Colon (tissue), 2 donors: ENCODE data around the gene GNAQ.

Experiments
- FAIRE-seq: peaks from 2 replicates; lab custom pipeline; 2012; peaks lifted over from hg19 to GRCh38; lab: Jason Lieb, UNC
- donor health status: control.
- donor health status: control.

Gene GNAQ

DNA sequence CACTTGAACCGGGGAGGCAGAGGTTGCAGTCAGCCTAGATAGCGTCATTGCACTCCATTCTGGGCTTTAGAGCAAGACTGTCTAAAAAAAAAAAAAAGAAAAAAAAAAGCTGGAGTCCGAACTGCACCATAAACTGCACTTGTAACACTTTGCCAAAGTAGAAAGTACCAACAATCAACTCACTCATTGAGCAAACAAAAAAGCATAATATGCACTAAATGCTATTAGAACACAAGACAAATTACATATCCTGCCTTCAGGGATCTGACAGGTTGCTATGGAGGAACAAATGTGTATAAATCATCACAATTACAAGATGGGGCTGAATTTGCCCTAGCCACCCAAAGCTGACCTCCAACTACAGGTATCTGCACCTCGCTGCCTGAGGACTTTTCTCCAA is 27.9 kb downstream of the GNAQ start:
- no peak for FAIRE-seq

DNA sequence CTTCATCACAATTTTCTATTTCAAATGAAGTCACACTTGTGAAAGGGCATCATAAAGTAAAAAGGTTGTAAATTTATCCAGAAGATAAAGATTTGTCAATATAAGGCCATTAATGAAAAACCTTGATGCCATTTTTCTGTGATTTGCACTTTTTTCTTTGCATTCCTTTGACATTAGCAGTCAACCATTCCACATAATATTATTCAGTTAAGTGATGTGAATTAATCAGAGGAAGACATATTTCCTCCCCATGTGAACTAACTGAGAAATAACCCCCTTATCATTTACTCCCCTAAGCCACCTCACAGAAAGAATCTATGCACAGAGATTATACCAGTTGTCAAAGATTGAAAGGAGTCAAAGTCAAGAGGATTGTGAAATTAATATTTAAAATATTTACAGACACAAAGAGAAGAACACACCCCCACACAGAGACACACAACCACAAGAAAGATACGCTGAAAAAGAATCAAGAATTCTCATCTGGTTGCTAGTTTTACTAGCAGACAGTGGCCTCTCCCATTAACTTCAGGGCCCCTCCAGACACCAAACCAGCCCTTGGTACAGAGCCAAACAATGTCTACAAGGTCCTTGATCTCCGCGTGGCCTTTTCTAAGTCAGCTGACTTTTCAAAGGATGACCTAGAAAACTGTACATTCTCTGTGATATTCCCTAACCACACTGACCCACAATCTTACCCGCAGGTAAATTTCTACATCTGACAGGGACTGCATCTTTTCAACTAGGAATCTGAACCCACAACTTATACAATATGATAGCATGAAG is 29.5 kb downstream of the GNAQ start:
- no peak for FAIRE-seq

DNA sequence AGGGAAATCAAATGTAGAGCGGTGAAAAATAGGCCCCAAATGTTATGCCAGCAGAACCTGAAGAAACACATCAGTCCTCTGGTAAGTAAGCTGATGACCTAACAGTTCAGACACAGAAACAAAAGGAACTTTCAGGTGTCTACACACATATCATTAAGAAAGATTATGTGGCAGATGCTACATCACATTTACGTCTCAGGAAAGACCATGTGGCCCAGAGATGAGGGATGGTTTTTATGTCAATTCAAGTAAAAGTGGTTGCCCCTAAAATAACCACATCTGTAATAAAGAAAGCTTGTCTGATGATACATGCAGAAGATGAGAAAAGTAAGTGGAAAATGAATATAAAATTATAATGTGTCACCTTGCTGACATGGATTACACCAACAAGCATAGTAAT is 31.4 kb downstream of the GNAQ start:
- no peak for FAIRE-seq

DNA sequence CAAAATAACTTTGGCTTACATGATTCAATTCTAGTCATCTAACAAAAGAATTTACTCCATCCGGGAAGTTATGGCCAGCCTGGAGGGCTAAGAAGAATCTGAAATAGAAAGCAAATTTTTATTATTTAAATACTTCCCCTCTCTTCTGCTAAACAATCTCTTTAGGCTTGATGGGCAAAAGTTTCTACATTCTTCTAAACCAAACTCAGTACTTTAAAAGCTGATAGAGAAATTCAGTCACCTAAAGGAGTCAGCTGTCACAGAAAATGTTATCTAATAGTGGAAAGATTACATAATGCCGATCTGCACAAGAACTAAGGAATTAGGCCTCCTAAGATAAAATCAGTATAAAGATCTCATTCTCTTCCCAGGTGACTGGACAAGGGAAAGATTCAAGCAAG is 32.4 kb downstream of the GNAQ start:
- FAIRE-seq: no peak

DNA sequence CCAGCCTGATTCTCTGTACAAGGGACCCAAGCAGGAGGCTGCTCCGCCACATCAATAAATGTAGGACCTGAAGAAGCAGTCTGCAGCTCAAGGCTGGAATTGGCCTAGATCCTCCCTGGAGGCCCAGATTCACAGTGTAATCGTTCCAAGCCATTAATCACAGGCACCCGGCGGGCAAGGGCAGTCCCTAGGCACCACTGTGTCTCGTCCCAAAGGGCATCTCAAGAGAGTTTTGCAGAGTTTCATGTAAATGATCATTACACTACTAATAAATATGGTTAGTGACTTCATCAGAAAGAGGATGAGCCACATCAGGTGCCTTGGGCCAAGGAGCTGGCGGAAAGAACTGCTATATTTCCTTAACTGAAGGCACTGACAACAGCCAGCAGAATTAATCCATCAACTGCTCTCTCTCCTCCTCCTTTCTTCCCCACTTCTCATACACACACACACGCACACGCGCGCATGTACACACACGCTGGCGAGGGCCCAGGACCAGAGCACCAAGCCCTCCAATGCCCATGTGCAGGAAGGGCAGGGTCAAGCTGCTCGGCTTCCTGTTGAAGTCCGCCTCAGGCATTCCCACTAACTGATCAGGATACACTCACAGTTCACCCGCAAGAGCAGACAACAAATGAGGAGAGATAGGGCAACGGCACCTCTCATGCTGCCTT is 33.9 kb downstream of the GNAQ start:
- no peak for FAIRE-seq

DNA sequence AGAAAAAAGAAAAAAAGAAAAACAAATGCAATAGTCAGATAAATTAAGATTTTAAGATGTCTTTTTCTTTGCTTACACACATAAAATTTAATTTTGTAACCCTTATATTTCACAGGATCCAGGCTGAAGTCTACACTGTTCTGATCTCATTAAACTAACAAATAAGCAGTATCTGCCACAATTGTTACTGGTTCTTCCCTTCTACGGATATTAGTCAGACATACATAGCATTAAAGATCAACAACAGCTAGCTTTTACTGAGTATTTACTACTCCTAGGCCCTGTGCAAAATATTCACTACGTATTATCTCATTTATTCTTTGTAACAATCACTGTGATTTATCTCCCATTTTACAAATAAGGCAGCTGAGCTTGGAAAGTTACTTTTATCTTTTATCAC is 34.9 kb downstream of the GNAQ start:
- no peak for FAIRE-seq

DNA sequence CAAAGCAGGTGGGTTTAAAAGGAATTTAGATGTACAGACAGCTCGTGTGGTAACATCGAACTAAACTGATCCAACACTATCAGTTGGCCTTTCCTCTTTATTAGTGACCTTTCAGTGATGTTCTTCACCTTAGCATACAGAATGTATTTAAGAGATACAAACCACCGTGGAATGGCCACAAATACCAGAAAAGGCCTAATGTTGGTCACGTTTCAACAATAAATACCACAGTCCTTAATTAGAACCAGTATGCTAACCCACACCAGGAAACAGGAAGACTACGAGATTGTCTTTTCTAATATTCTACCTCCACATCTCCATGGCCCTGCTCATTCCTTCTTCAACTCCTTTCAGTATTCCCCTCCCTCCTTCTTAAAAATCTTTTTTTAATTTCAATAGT is 40.4 kb downstream of the GNAQ start:
- FAIRE-seq: no peak

DNA sequence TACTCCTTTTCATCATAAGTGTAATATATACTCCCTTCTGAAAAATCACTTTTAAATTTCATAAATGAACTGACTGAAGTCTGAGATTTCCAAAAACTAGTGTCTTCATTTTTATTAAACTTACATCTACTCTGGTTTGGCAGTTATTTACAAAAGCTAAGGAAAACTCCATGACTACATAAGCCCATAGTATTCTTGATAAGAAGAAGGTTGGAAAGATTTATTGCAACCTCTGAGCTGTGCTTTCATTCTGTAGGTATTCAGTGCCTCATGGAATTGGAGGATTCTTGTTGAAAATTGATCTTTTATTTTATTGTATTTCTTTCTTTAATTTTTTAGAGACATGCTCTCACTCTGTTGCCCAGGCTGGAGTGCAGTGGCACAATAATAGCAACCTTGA is 41.7 kb downstream of the GNAQ start:
- FAIRE-seq: no peak

DNA sequence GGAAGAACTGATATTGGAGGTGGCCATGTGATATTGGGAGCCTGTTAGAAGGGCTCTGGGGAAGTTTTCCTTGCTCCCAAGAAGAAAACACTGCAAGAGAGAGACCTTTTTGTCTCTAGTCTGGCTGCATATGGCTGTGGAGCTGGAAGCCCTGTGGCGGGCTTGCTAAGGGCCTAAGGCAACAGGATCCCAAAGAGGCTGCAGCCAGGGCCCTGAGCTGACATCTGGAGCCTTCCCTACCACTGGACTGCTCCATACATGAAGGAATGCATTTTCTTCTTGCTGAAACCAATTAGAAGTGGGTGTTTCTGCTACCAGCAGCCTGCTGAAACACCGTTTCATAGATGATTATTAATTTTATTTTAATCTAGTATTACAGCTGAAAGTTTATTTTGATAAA is 42.2 kb downstream of the GNAQ start:
- no peak for FAIRE-seq

DNA sequence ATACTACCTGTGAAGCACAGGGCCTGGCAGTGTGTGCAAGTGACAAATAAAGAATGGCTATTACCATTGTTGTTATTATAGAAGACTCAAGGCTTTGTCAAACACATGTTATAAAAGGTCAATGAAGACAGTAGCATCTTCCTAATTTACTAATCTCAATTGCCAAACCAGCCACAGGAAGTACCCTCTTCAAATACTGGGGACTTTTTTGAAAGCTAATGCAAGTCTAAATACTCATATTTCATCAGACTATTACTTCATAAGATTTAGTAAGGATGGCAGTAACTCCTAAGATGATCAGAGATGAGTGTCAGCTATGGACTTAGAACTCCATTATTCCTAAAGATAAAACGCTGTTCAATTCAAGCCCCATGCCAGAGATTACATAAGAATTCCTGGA is 43.0 kb downstream of the GNAQ start:
- FAIRE-seq: no peak

DNA sequence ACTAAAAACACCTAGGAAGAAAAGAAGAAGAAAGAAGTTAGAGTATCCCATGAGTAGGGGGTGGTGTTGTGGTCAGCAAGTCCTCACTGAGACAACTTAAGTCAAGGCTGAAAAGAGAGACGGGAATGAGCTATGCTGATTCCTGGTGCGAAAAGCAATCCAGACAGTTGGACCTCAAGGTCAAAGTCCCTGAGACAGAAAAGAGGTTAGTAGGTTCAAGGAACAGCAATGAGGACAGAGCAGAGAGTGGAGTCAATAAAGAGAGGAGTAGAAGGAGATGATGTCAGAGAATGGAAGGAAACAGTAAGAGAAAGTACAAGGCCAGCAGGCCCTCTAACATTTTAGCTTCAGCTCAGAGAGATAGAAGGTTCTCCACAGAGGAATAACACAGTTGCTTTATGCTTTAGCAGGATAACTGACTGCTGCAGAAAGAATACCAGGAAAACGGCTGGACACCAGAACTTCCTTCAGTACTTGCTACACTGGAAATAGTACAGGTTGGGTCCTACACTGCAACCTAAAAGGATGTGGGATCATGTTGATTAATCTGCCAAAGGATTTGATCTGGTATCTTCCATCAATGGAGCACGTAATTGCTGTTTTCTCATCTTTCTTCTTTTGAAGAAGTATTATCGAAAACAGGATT is 43.6 kb downstream of the GNAQ start:
- no peak for FAIRE-seq

DNA sequence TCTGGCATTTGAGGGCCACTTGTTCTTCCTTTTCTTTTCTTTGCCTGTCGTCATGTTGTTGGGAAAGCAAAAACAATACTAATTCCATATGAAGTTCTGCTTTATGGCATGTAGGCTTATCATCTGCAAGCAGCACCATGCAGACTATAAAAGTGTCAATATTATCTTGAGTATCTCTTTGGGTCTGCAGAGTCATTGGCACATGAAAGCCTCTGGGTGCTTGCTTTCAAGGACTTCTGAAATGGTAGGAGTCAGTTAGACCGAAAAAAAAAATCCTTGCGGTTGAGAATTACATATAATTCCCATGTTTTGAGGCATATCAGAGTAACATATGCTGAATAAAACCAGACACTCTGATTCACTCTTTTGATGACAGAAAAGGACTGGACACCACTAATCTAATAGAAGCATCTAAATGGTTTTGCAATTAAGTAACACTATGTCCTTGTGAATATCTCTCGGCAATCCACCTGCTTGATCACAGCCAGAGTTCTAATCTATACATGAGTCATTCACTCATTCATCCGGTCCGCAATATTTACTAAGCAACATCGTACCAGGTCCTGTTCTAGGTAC is 44.4 kb downstream of the GNAQ start:
- no peak for FAIRE-seq

DNA sequence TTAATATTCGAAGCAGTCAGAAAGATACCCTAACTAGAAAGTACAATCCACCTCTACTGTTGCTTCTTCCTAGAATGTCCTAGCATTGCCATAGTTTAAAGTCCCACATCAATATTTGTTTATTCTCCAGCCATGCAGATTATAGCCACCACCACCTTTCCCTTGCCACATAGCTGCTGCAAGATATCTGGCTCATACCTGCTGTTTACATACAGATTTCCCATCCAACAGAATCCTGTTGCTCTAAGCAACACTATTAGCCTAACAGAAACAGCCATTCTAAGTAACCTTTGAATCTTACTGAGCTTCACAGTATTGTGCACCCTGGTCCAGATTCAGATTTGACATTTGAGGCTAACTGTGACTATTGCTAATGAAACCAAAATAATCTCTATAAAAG is 45.6 kb downstream of the GNAQ start:
- FAIRE-seq: no peak

DNA sequence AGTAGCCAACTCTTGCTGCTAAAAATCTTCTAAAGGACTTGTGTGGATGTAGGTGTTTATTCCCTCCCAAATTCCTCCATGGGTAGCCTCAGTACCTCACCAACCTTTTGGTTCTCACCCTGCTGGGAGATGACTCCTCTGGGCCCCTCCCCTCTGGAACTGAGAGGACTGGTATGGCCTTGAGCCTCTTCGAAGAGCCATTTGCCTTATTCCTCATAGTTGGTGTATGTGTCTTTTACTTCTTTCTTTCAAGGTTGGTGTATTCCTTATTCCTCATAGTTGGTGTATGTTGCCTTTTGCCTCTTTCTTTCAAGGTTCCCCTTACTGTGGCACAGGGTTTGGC is 48.3 kb downstream of the GNAQ start:
- no peak for FAIRE-seq

DNA sequence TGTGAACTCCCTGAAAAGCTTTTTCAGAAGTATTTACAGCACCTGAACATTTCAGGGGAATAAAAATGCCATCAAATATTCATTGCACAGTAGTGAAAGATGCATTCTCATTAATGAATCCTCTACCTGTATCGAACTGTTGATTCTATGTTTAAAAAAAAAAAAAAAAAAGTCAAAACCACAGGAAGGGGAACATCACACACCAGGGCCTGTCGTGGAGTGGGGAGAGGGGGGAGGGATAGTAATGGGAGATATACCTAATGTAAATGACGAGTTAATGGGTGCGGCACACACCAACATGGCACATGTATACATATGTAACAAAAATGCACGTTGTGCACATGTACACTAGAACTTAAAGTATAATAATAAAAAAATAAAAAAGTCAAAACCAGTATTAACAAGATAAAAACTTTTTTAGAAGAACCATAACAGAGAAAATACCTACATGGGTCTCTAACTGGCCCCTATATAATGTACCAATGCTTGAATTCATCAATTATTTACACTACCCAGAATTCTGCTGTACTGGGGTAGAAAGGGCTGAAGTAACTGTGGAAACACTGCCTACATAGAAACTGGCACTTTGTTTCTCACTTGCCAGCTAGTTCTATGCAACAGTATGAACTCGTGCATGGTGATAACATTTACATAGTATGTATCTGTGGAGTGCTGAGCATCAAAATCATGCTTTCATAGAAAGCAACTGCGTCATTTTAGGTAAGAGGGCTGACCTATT is 48.9 kb downstream of the GNAQ start:
- no peak for FAIRE-seq

DNA sequence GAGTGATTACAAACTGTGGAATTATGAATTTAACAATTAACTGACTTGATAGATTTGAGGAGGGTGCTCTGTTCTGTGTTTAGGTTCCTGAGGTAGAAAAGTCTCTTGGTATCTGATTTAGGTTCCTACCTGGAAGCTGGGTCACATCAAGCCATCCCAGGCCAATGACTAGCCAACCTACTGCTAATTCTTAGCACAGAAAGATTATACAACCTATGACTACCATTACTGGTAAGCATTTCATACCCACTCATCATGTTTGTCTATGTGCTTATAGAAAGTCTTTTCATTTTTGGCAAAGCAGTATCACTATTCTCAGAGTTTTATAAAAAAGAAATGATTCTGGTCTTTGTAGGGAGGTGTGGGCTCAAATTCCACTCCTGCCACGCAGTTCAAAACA is 49.7 kb downstream of the GNAQ start:
- no peak for FAIRE-seq

DNA sequence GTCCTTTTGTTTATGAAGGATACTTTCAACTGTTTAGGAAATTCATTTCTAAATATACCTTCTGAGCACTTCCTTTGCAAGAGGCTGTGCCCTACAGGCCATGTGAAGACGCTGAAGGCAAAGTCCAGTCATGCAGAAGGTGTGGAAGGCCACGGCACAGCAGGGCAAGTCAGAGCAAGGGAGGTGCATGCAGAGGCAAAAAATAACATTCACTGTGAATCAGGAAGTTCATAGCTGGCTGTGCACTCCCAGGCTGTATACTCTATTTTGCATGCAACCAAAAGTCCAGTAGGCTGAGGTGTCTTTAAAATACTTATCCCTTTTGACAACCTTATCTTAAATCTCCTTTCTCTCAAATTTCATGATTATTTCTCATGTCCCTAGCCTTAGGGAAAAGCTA is 50.3 kb downstream of the GNAQ start:
- FAIRE-seq: no peak

DNA sequence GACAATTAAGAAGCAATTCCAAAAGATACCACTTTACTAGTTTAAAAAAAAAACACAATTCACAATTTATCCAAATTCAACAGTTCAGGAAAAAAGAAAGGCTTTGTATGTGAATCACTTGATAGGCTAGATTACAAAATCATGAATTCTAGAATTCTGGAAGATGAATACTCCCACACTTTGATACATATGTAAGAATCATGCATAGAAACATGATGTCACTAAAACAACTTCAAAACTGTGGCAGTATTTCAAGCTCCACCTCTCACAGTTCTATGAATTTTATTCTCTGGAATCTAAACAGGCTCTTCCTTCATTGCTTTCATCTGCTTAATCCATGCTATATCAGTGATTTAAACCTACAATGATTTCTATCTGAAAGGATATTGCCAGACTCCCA is 51.0 kb downstream of the GNAQ start:
- no peak for FAIRE-seq

DNA sequence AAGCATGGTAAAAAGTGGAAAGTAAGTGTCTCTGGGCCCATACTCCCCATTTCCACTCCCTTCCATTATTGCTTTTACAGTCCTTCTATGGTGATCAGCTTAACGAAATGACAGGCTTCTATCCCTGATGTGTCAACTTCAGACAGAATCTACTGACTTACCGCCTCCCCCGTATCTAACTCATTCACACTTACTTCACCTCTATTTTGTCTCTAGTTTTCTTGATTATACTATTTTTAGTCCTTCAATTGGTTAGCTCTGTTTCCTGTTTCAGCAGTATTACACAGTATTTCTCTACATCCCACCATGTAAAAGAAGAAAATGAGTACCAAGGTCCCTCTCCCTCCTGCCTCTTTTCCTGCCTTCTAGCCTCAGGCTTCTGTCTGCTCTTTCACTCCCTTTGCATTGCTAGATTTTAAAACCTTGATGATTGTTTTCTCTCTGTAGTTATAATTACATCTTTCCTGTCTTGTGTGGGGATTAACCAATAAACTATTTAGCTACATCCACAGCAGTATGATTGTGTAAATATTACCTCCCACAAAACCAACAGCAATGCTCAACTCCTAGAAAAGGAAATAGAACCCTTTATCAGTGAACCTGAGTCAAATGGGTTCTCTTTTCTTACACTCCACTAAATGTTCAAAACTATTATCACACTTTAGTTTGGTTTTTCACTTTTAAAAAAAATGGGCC is 53.4 kb downstream of the GNAQ start:
- no peak for FAIRE-seq

DNA sequence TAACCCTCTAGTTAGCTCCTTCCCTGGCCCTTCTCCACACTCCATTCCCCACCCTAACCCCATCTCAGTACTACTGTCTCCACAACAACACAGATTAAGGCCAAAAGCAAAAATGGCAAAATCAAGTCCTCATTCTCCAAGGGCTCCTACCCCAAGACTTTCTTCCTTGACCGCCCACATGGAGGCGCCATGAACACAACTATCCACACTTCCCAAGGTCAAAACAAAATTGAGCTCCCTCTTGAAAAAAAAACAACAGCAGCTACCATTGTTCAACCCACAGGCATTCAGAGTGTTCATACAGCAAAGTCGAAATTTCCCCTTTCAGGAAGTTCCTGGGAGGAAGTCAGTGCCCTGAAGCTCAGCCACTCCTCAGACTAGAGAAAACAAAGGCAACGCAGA is 54.4 kb downstream of the GNAQ start:
- no peak for FAIRE-seq

DNA sequence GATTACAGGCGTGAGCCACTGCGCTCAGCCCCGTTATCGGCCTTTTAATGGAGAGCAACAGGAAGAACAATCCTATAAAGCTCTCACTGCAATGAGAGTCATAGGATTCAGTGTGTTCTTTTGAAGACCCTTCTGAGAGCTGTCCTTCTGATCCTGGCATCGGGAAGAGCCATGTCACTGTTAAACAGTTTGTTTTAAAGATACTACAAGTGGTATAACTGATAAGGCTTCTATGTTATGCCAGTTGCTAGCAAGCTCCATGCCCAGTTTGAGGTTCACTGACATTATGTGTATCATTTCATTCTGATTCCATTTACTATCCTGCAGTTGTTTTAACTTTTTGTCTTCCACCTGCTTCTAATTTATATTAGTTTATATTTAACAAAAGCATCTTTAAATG is 55.8 kb downstream of the GNAQ start:
- FAIRE-seq: no peak

DNA sequence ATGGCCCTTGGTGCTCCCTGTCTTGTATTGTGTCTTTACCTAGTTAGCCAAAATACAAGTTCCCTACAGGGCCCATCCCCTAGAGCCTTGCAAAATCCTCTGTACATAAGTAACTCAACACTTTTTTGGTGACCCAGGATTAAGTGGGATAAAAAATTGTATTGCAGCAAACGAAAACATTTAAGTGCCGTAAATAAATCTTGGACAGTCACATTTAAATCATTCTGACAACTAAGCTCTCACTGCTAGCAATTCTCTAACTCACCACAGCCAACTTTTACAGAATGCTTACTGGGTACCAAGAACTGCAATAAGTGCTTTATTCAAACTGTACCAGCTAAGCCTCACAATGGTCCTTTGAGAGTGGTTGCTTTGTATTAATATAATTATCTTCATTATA is 56.6 kb downstream of the GNAQ start:
- FAIRE-seq: no peak
